Keratinocyte (primary cell): ENCODE results near the gene ZBTB40. TPM values are rescaled to one million over a fixed set of nuclear protein-coding genes. Genes with fewer than 3 reads are reported as not detected.

ENCODE experiments used
- DNase-seq: peaks from one replicate; pipeline ENCODE4 v3.0.0-alpha.2; 2011; ENCODE audit warnings: low read depth, missing footprints, low spot score
- FAIRE-seq: peaks from 2 replicates; lab custom pipeline; 2011; peaks lifted over from hg19 to GRCh38; lab: Jason Lieb, UNC
- H2AFZ ChIP-seq: 2 replicates; pipeline ENCODE4 v1.6.0; 2012; ENCODE audit warnings: low read length, control low read depth, inconsistent platforms; ENCODE audit not compliant: control insufficient read depth
- H3K27ac ChIP-seq: 2 replicates; pipeline ENCODE4 v1.5.1; 2011; ENCODE audit warnings: low read length; ENCODE audit not compliant: control insufficient read depth, insufficient read depth
- H3K27me3 ChIP-seq: 3 replicates; pipeline ENCODE4 v1.6.0; 2011; ENCODE audit warnings: low read length; ENCODE audit not compliant: control insufficient read depth, insufficient read depth; ENCODE audit errors: extremely low read depth
- H3K36me3 ChIP-seq, 2 experiments: 2 replicates in 1 of 2; 3 replicates in 1 of 2; pipeline ENCODE4 v1.5.1; 2011; ENCODE audit warnings: low read length in 2 of 2, mild to moderate bottlenecking in 1 of 2; ENCODE audit not compliant: control insufficient read depth in 2 of 2, insufficient read depth in 2 of 2; ENCODE audit errors: extremely low read depth in 1 of 2
- H3K4me1 ChIP-seq: 3 replicates; pipeline ENCODE4 v1.5.1; 2011; ENCODE audit warnings: low read length; ENCODE audit not compliant: control insufficient read depth, insufficient read depth; ENCODE audit errors: extremely low read depth
- H3K4me2 ChIP-seq: 3 replicates; pipeline ENCODE4 v1.6.0; 2011; ENCODE audit warnings: low read depth, low read length; ENCODE audit not compliant: control insufficient read depth, insufficient read depth; ENCODE audit errors: extremely low read depth
- H3K4me3 ChIP-seq, 3 experiments: fragments of 200-600 bp in 1 of 3; sonication (generic) in 1 of 3; 2 replicates in 2 of 3; 3 replicates in 1 of 3; pipeline ENCODE4 v1.5.1; 2011 to 2016; ENCODE audit warnings: low read length in 3 of 3, mild to moderate bottlenecking in 3 of 3, control low read depth in 2 of 3, inconsistent platforms in 1 of 3, low read depth in 1 of 3, mixed read lengths in 1 of 3, mixed run types in 1 of 3, moderate library complexity in 1 of 3; ENCODE audit not compliant: control insufficient read depth in 2 of 3, insufficient read depth in 2 of 3; ENCODE audit errors: extremely low read depth in 1 of 3
- H3K79me2 ChIP-seq: 2 replicates; pipeline ENCODE4 v1.6.0; 2012; ENCODE audit warnings: low read length; ENCODE audit not compliant: control insufficient read depth, insufficient read depth
- H3K9ac ChIP-seq: 3 replicates; pipeline ENCODE4 v1.6.0; 2011; ENCODE audit warnings: low read length; ENCODE audit not compliant: control insufficient read depth, insufficient read depth; ENCODE audit errors: extremely low read depth
- H3K9me1 ChIP-seq: 3 replicates; pipeline ENCODE4 v1.6.0; 2011; ENCODE audit warnings: low read length; ENCODE audit not compliant: control insufficient read depth, insufficient read depth; ENCODE audit errors: extremely low read depth
- H3K9me3 ChIP-seq: 2 replicates; pipeline ENCODE4 v1.5.1; 2012; ENCODE audit warnings: low read depth, low read length; ENCODE audit not compliant: control insufficient read depth
- H4K20me1 ChIP-seq: 3 replicates; pipeline ENCODE4 v1.6.0; 2011; ENCODE audit warnings: low read length; ENCODE audit not compliant: control insufficient read depth, insufficient read depth; ENCODE audit errors: extremely low read depth
- CTCF ChIP-seq, 3 experiments: IDR thresholded peaks in 1 of 3; conservative IDR thresholded peaks in 1 of 3; optimal IDR thresholded peaks in 1 of 3; 2 replicates in 2 of 3; 3 replicates in 1 of 3; pipeline versions ENCODE3 to v1.5.1; 2011; ENCODE audit warnings: low read length in 3 of 3, mild to moderate bottlenecking in 3 of 3, moderate library complexity in 2 of 3, control low read depth in 1 of 3, inconsistent platforms in 1 of 3; ENCODE audit not compliant: insufficient read depth in 2 of 3; ENCODE audit errors: extremely low read depth in 1 of 3
- EZH2 ChIP-seq: IDR thresholded peaks from one replicate; pipeline ENCODE4 v1.6.1; 2012; ENCODE audit warnings: inconsistent platforms, mild to moderate bottlenecking, low read length, moderate library complexity
- dilution Hi-C: fragments of 300-500 bp; cut with MboI; formaldehyde crosslinking; loops from one replicate; pipeline ENCODE4 v1.7.0; 2020; ENCODE audit warnings: low sequenced_read_pairs; ENCODE audit not compliant: extremely low pct_ligation_motif_present
- polyA plus RNA-seq, 5 experiments: library from polyadenylated mRNA; depleted of rRNA in 3 of 5; stranded (reverse) in 3 of 5; stranded (forward) in 1 of 5; unstranded in 1 of 5; fragments of >200 nt; gene quantifications; 1 replicate in 1 of 5; 2 replicates in 3 of 5; 3 replicates in 1 of 5; pipeline versions ENCODE4 v1.2.1 to v1.2.3, GENCODE V29; 2011 to 2012; ENCODE audit warnings: missing spikeins in 2 of 5, low read depth in 1 of 5, low replicate concordance in 1 of 5

Gene ZBTB40
- polyA plus RNA-seq, 1 donor (not counting 4 experiments of a cell fraction or from before 2014, with no cell fraction given) = 5.0 TPM

GRCh38 chr1:22503721-22504410, 52.2 kb downstream of the ZBTB40 start:
- TF ChIP-seq EZH2 (no peak), CTCF (optimal IDR thresholded peaks at IDR 0.05 in 1 of 3, IDR thresholded peaks at IDR 0.05 in 1 of 3, conservative IDR thresholded peaks at IDR 0.05 in 1 of 3; ENCODE audit: extremely low read depth in 1 of 3, insufficient read depth in 2 of 3, low read length in 3 of 3) (no peak)
- no peaks in the 10 kb centered on the region for H3K9me3 ChIP-seq
- no peaks in the 10 kb centered on the region for H3K79me2 ChIP-seq
- no peaks in the 10 kb centered on the region for H3K9me1 ChIP-seq
- H3K27ac ChIP-seq = no peak overlapping the region
- H3K27me3 ChIP-seq = no peaks in the 10 kb centered on the region
- dilution Hi-C loops = no loop called here
- FAIRE-seq = no peak
- no peak overlapping the region for H3K9ac ChIP-seq
- DNase-seq = no peak
- peaks cover 9 to 15% of the 10 kb centered on the region in 2 experiments for H3K36me3 ChIP-seq
- H3K4me2 ChIP-seq = no peak overlapping the region
- H4K20me1 ChIP-seq = no peaks in the 10 kb centered on the region
- H3K4me3 ChIP-seq = no peak overlapping the region
- peaks cover 15% of the 10 kb centered on the region for H3K4me1 ChIP-seq
- H2AFZ ChIP-seq = no peak overlapping the region

- DNase-seq = no peak
- dilution Hi-C loops = no loop called here
- H3K27ac ChIP-seq = no peak overlapping the region
- FAIRE-seq = no peak
- H3K79me2 ChIP-seq = no peaks in the 10 kb centered on the region
- no peak overlapping the region for H3K4me2 ChIP-seq
- no peaks in the 10 kb centered on the region for H3K9me1 ChIP-seq
- peaks cover 11% of the 10 kb centered on the region for H3K4me1 ChIP-seq
- H3K4me3 ChIP-seq = no peak overlapping the region
- no peak overlapping the region for H3K9ac ChIP-seq
- no peaks in the 10 kb centered on the region for H3K27me3 ChIP-seq
- no peaks in the 10 kb centered on the region for H3K9me3 ChIP-seq
- no peak overlapping the region for H2AFZ ChIP-seq
- H4K20me1 ChIP-seq = no peaks in the 10 kb centered on the region
- H3K36me3 ChIP-seq = peaks cover 9 to 24% of the 10 kb centered on the region in 2 experiments
- TF ChIP-seq EZH2 (no peak), CTCF (optimal IDR thresholded peaks at IDR 0.05 in 1 of 3, IDR thresholded peaks at IDR 0.05 in 1 of 3, conservative IDR thresholded peaks at IDR 0.05 in 1 of 3; ENCODE audit: extremely low read depth in 1 of 3, insufficient read depth in 2 of 3, low read length in 3 of 3) (no peak)
Observed at GRCh38 chr1:22506130-22506692, 54.6 kb downstream of the ZBTB40 start.
